Nephron (organoid): ENCODE measurements around the gene NFX1.

ENCODE experiments used
- H3K27ac Mint-ChIP-seq, 3 experiments: 2 replicates each; pipeline ENCODE4 v1.8.0; 2020; ENCODE audit warnings: mixed read lengths in 3 of 3, mild to moderate bottlenecking in 2 of 3, moderate library complexity in 1 of 3
- H3K27me3 Mint-ChIP-seq: 2 replicates; pipeline ENCODE4 v1.8.0; 2021; ENCODE audit warnings: low read depth, mild to moderate bottlenecking, moderate library complexity, mixed read lengths
- H3K36me3 Mint-ChIP-seq: 2 replicates; pipeline ENCODE4 v1.8.0; 2020; ENCODE audit warnings: low read depth, mixed read lengths
- H3K4me1 Mint-ChIP-seq: 2 replicates; pipeline ENCODE4 v1.8.0; 2020; ENCODE audit warnings: mixed read lengths
- H3K4me3 Mint-ChIP-seq, 3 experiments: 2 replicates each; pipeline ENCODE4 v1.8.0; 2020; ENCODE audit warnings: mild to moderate bottlenecking in 3 of 3, mixed read lengths in 3 of 3, moderate library complexity in 2 of 3
- H3K9me3 Mint-ChIP-seq: 2 replicates; pipeline ENCODE4 v1.8.0; 2020; ENCODE audit warnings: mixed read lengths
- TF ChIP-seq, protein P1 (sequence below), 3 experiments: fragments of 200-600 bp; sonication (generic); IDR thresholded peaks; one replicate each; pipeline ENCODE4 v1.5.0; 2021; ENCODE audit warnings: antibody characterized with exemption in 3 of 3; ENCODE audit not compliant: unreplicated experiment in 3 of 3

Gene NFX1

DNA sequence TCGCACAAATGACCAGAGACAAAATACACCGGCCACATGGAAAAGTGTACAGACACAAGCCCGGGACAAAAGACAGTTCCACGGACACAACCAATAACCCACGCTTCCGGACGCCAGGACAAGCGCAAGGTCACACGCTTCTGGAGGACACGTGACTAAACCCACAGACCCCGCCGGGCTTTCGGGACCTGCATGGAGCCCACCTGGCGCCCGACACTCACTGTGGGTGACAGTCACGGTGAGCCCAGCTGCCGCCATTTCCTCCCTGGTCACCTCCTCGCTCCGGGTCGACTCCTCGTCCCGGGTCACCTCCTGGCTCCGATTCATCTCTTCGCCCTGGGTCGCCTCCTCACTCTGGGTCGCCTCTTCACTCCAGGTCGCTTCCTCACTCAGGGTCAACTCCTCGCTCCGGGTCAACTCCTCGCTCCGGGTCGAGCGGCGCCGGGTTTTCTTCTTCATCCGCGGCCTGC, 26.3 kb upstream of the NFX1 start:
- peaks cover 21% of the 10 kb centered on the region for H3K4me1 Mint-ChIP-seq
- H3K27me3 Mint-ChIP-seq: no peaks in the 10 kb centered on the region
- peaks cover 36% of the 10 kb centered on the region for H3K36me3 Mint-ChIP-seq
- H3K4me3 Mint-ChIP-seq: peak overlapping the region; percentile 91 to 98 (median 98)
- H3K9me3 Mint-ChIP-seq: no peaks in the 10 kb centered on the region
- H3K27ac Mint-ChIP-seq: peak overlapping the region; percentile 45 to 81 (median 77)
- TF ChIP-seq, protein P1, sequence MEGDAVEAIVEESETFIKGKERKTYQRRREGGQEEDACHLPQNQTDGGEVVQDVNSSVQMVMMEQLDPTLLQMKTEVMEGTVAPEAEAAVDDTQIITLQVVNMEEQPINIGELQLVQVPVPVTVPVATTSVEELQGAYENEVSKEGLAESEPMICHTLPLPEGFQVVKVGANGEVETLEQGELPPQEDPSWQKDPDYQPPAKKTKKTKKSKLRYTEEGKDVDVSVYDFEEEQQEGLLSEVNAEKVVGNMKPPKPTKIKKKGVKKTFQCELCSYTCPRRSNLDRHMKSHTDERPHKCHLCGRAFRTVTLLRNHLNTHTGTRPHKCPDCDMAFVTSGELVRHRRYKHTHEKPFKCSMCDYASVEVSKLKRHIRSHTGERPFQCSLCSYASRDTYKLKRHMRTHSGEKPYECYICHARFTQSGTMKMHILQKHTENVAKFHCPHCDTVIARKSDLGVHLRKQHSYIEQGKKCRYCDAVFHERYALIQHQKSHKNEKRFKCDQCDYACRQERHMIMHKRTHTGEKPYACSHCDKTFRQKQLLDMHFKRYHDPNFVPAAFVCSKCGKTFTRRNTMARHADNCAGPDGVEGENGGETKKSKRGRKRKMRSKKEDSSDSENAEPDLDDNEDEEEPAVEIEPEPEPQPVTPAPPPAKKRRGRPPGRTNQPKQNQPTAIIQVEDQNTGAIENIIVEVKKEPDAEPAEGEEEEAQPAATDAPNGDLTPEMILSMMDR (IDR thresholded peaks at IDR 0.05; ENCODE audit: unreplicated experiment in 3 of 3): no peak

DNA sequence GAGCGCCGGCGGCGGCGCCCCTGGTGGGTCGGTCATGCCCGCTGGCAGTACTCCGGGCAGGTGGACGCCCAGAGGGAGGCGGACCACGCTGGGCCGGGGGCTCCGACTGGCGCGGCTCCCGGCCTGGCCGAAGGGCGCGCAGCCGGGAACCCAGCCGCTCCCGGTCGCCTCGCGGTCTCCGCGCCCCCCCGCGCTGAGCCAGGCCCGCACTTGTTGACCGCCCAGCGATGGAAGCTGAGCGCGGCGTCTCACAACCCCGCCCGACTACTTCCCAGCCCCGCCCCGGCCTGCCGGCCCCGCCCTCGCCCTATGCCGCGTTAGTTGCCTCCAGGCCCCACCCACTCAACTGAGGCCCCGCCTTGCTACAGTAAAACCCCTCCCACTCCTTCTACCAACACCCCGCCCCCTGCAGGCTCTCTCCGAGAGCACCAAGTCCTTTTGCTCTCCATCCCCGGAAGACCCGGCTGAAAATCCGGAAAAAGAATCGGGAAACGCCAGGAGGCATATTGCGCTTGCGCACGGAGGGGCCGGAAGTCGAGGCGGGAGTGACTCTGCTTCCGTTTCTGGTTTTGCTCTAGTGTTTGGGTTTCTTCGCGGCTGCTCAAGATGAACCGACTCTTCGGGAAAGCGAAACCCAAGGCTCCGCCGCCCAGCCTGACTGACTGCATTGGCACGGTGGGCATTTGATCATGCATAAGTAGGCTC, 25.7 kb upstream of the NFX1 start, which contains the start of the genes BAG1 and CHMP5:
BAG1 (minus strand) TSS at position 236 of the 705 bp plus-strand sequence.
CHMP5 (plus strand) TSS at position 577 of the 705 bp plus-strand sequence; CDS start at position 607, 30 bp downstream.
- Mint-ChIP-seq H3K27me3 (no peaks in the 10 kb centered on the region), H3K9me3 (no peaks in the 10 kb centered on the region), H3K4me3 (peak within 1 kb of the TSS; percentile 91 to 98 (median 98)), H3K27ac (peak within 1 kb of the TSS; percentile 45 to 87 (median 85)), H3K4me1 (peaks cover 21% of the 10 kb centered on the region), H3K36me3 (peaks cover 34% of the 10 kb centered on the region)
- TF ChIP-seq, protein P1 (IDR thresholded peaks at IDR 0.05; ENCODE audit: unreplicated experiment in 3 of 3): peak in 2 of 3 experiments; percentile 24 to 26

DNA sequence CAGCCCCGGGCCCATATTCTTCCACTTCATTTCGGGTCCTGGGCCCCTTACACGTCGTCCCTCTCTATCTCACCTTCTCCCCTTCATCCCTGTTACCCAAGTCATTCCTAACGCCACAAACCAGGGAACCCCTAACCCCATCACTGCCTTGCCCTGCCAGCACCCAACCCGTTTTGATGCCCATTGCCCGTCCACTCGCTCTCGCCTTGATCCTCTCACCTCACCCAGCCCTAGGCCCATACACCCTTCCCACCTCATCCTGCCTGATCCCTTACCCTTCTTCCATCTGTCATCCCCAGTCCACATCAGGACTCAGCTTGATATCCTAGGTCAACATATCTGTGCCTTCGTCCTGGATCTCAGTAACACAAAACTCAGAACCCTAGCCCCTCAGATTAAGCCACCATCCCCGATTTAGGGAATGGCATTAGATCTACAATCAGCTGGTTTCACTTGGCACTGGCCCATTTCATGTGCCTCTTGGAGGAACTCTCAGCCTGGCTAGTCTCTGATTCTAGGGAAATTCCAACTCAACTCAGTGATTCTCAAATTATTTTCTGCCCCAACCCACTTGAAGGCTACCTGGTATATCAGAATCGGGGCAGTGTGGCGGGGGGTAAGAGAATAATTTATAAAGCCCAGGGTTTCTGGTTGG, 25.0 kb upstream of the NFX1 start:
- no peaks in the 10 kb centered on the region for H3K9me3 Mint-ChIP-seq
- peak overlapping the region; percentile 91 to 98 (median 94) for H3K4me3 Mint-ChIP-seq
- no peaks in the 10 kb centered on the region for H3K27me3 Mint-ChIP-seq
- TF ChIP-seq, protein P1 (IDR thresholded peaks at IDR 0.05; ENCODE audit: unreplicated experiment in 3 of 3): no peak
- peaks cover 30% of the 10 kb centered on the region for H3K36me3 Mint-ChIP-seq
- peak overlapping the region; percentile 28 to 87 (median 85) for H3K27ac Mint-ChIP-seq
- peaks cover 21% of the 10 kb centered on the region for H3K4me1 Mint-ChIP-seq

DNA sequence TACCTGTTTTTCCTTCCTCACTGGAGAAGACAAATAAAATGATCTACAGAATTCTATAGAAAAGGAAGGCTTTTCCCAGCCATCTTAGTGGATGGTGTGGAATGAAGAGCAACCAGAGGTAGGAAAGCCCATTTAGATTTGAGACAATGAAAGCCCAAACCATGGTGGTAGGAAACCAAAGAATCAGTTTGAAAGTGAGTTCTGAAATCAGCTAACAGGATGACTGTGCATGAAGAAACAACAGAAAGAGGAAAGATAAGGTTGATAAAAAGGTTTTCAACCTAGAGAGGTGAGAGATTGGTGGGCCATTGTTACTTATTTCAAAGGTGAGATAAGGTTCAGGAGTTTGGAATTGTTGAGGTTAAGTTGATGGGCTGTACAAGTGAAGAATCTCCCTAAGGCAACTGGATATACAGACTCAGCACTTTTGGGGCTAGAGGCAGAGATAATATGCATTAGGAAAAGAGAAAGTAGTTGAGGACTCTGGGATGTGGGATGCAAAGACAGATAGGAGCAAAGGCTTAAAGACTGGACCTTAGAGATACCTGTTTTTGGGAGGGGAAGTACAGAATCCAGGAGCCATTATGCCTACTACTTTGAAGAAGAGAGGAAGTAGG, 23.1 kb upstream of the NFX1 start:
- peaks cover 37% of the 10 kb centered on the region for H3K36me3 Mint-ChIP-seq
- TF ChIP-seq, protein P1 (IDR thresholded peaks at IDR 0.05; ENCODE audit: unreplicated experiment in 3 of 3): no peak

DNA sequence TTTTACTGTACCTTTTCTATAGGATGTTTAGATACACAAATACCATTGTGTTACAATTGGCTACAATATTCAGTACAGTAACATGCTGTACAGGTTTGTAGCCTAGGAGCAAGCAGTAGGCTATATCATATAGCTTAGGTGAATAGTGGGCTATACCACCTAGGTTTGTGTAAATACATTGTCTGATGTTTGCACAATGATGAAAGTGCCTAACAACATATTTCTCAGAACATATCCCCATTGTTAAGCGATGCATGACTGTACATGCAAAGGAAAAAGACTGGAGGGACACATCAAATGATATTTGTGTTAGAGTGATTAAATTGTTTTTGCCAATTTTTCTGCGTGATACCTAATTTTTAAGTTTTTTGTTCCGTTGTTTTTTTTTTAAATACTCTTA, 20.2 kb upstream of the NFX1 start:
- H3K27me3 Mint-ChIP-seq: no peaks in the 10 kb centered on the region
- peaks cover 15% of the 10 kb centered on the region for H3K4me1 Mint-ChIP-seq
- H3K36me3 Mint-ChIP-seq: peaks cover 52% of the 10 kb centered on the region
- no peak overlapping the region for H3K27ac Mint-ChIP-seq
- H3K9me3 Mint-ChIP-seq: no peaks in the 10 kb centered on the region
- TF ChIP-seq, protein P1 (IDR thresholded peaks at IDR 0.05; ENCODE audit: unreplicated experiment in 3 of 3): no peak
- no peak overlapping the region for H3K4me3 Mint-ChIP-seq

More for the DNA sequence above, 23.1 kb upstream of the NFX1 start:
- peak overlapping the region; percentile 0 to 86 (median 37) for H3K4me3 Mint-ChIP-seq
- no peak overlapping the region for H3K27ac Mint-ChIP-seq
- H3K4me1 Mint-ChIP-seq: peaks cover 21% of the 10 kb centered on the region
- H3K9me3 Mint-ChIP-seq: no peaks in the 10 kb centered on the region
- H3K27me3 Mint-ChIP-seq: no peaks in the 10 kb centered on the region
